WTC11 (cell line): ENCODE data around the gene PRRT1.

Experiments
- PREB ChIP-seq: sonication (generic); formaldehyde crosslinking; IDR thresholded peaks from 2 replicates; pipeline ENCODE4 v1.8.1; 2022; ENCODE audit warnings: mild to moderate bottlenecking, missing genetic modification reagents, moderate library complexity, borderline replicate concordance
- ZNF317 ChIP-seq: sonication (generic); formaldehyde crosslinking; IDR thresholded peaks from 2 replicates; pipeline ENCODE4 v1.8.1; 2023; ENCODE audit warnings: low read depth, mild to moderate bottlenecking, moderate library complexity, missing genetic modification reagents, borderline replicate concordance

- TF ChIP-seq ZNF317 (no peak), PREB (CRISPR knock-in tag) (no peak)
Measured at GRCh38 chr6:32175711-32176475, 24.2 kb upstream of the PRRT1 start, which contains the start of gene AGPAT1.
